Bronchial epithelial cell (primary cell): Measurements from ENCODE around the gene CKAP5. TPM values are rescaled to one million over a fixed set of nuclear protein-coding genes. Genes with fewer than 3 reads are reported as not detected.
A peak's percentile ranks its signal among the peaks of the same experiment; 100 is the strongest.

Experiments
- DNase-seq: peaks from one replicate; pipeline ENCODE4 v3.0.0-alpha.2; 2010; ENCODE audit warnings: low read depth
- FAIRE-seq: peaks from 2 replicates; lab custom pipeline; 2011; peaks lifted over from hg19 to GRCh38; lab: Jason Lieb, UNC
- H3K27me3 ChIP-seq: 2 replicates; pipeline ENCODE4 v1.5.1; 2011; ENCODE audit warnings: low read length; ENCODE audit not compliant: control insufficient read depth, insufficient read depth
- H3K36me3 ChIP-seq: 2 replicates; pipeline ENCODE4 v1.5.1; 2011; ENCODE audit warnings: low read length; ENCODE audit not compliant: control insufficient read depth, insufficient read depth
- H3K4me3 ChIP-seq: 2 replicates; pipeline ENCODE4 v1.5.1; 2011; ENCODE audit warnings: mild to moderate bottlenecking, low read depth, low read length, control low read depth
- total RNA-seq: library from RNA; depleted of rRNA; stranded (reverse); fragments of >200 nt; gene quantifications from 2 replicates; pipeline ENCODE4 v1.2.1, GENCODE V29; 2014
- TF ChIP-seq, protein P1 (sequence below): IDR thresholded peaks from 2 replicates; pipeline ENCODE4 v1.5.1; 2011; ENCODE audit warnings: mild to moderate bottlenecking, moderate library complexity, low read length, control low read depth, inconsistent platforms; ENCODE audit not compliant: insufficient read depth, severe bottlenecking

Gene CKAP5
- total RNA-seq, 1 donor from 2014 or later = 41.6 TPM

DNA sequence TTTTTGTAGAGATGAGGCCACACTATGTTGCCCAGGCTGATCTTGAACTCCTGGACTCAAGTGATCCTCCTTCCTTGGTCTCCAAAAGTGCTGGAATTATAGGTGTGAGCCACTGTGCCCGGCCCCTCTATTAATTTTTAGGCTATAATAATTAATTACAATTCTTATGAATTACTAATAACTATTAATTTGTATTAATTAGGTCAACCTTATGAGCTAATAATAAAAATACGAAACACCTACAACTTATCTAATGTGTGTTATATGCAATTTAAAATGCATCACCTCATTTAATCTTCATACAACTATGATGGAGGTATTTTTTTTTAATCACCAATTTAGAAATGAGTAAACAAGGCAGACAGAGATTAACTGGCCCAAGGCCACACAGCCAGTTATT is 46.0 kb upstream of the CKAP5 start:
- Histone ChIP-seq H3K27me3 (no peaks in the 10 kb centered on the region), H3K36me3 (peaks cover 1% of the 10 kb centered on the region), H3K4me3 (no peak overlapping the region)
- DNase-seq (no peak), FAIRE-seq (no peak)
- TF ChIP-seq, protein P1, sequence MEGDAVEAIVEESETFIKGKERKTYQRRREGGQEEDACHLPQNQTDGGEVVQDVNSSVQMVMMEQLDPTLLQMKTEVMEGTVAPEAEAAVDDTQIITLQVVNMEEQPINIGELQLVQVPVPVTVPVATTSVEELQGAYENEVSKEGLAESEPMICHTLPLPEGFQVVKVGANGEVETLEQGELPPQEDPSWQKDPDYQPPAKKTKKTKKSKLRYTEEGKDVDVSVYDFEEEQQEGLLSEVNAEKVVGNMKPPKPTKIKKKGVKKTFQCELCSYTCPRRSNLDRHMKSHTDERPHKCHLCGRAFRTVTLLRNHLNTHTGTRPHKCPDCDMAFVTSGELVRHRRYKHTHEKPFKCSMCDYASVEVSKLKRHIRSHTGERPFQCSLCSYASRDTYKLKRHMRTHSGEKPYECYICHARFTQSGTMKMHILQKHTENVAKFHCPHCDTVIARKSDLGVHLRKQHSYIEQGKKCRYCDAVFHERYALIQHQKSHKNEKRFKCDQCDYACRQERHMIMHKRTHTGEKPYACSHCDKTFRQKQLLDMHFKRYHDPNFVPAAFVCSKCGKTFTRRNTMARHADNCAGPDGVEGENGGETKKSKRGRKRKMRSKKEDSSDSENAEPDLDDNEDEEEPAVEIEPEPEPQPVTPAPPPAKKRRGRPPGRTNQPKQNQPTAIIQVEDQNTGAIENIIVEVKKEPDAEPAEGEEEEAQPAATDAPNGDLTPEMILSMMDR = no peak

DNA sequence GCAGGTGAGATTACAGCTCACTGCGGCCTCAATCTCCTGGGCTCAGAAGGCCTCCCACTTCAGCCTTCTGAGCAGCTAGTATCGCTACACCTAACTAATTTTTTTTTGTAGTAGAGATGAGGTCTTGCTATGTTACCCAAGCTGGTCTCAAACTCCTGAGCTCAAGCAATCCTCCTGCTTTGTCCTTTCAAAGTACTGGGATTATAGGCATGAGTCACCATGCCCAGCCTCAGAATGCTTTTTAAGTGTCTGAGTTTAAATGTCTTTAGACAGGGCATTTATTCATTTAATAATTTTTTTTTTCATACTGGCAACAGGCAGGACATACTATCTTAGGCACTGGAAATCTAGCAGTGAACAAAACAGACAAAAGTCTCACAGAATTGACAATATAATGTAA is 44.6 kb upstream of the CKAP5 start:
- FAIRE-seq = no peak
- TF ChIP-seq, protein P1 = no peak
- DNase-seq = peak; percentile 10
- peaks cover 1% of the 10 kb centered on the region for H3K36me3 ChIP-seq
- H3K4me3 ChIP-seq = no peak overlapping the region
- no peaks in the 10 kb centered on the region for H3K27me3 ChIP-seq

DNA sequence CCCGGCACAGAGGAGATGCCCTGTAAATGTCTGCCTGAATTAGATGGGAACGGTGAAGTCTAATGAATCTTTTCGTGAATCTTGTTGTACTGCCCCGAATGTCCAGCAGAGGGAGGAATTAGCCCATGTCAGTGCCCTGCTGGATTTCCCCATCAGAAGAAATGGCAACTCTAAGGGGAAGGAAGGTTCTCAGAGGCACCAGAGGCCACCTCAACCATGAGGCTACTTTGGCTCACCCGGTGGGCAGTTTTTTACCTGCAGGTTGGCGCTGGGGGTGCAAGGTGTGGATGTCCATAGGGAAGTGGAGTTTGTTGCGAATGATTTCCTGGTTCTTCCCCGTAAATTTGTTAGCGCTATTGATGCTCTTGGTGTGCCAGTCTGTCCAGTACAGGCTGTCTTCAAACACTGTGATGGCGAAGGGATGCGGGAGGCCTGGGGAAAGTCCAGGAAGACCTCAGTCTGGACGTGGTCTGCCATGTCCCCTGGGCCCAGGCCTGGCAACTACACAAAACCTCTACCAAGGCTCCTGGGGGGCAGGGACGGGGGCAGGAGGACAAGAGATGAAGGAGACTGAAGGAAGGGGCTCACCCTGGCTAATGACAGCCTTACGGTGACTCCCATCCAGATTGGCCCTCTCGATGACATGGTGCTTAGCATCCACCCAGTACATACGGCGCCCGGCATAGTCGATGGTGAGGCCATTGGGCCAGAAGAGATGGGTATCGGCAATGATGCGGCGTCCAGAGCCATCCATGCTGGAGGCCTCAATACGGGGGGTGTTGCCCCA is 43.8 kb upstream of the CKAP5 start:
- no peak overlapping the region for H3K4me3 ChIP-seq
- peak; percentile 64 for DNase-seq
- H3K36me3 ChIP-seq = peaks cover 1% of the 10 kb centered on the region
- no peaks in the 10 kb centered on the region for H3K27me3 ChIP-seq
- peak; percentile 7 for FAIRE-seq
- TF ChIP-seq, protein P1 = peak; percentile 83

DNA sequence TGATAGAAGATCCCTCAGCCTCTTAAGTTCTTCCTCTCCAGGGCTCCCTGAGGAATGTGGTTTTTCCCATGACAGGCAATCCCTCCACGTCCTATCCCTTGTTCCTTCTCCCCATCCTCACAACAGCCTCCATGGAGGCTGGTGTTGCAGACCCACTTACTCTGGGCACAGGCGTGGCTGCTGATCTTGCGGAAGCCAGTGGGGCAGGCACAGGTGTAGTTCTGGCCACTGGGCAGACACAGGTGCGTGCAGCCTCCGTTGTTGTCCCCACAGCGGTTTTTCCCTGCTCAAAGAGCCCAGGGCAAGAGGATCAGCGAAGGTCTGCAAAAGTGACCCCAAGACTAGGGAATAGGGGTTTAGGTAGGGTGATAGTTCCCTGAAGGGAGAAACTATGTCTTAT is 43.2 kb upstream of the CKAP5 start:
- no peak for FAIRE-seq
- Histone ChIP-seq H3K36me3 (peaks cover 1% of the 10 kb centered on the region), H3K4me3 (no peak overlapping the region), H3K27me3 (no peaks in the 10 kb centered on the region)
- no peak for DNase-seq
- TF ChIP-seq, protein P1 = no peak

DNA sequence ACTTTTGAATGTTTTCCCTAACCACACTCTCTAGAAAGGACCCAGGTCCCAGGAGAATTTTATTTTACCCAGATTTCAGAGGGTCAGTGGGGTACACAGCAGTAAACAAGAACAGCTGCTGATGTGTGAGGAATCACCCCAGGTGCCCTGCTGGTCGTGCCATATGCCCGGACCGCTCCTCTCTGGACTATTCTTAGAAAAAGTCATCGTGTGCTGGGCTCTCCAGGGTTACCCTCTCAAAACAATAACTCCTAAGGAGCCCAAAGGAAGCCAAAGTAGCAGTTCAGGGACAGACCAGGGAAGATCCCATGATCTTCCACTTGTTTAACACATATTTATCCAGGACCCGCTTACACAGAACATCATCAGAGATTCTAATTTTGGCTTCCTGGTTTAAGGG is 42.6 kb upstream of the CKAP5 start:
- TF ChIP-seq, protein P1 = no peak
- H3K27me3 ChIP-seq = no peaks in the 10 kb centered on the region
- no peak for FAIRE-seq
- peaks cover 1% of the 10 kb centered on the region for H3K36me3 ChIP-seq
- DNase-seq = no peak
- H3K4me3 ChIP-seq = no peak overlapping the region

DNA sequence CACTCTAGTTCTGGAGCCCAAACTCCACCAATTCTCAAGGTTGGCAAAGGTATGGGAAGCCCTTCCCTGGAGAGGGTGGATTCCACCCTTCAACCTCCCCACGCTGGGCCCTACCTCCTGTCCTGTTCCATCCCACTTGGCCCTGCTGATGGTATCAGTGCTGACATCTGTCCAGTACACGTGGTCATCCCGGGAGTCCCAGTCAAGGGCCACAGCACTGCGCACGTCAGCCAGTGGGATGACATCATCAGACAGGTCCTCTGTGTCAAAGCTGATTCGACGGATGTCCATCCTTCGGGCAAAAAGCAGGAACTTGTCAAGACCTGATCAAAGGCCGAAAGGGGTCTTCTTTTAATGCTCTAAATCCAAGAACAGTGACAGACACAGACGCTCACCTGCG is 40.1 kb upstream of the CKAP5 start:
- FAIRE-seq (no peak), DNase-seq (no peak)
- no peak overlapping the region for H3K4me3 ChIP-seq

More for the DNA sequence above, 40.1 kb upstream of the CKAP5 start:
- TF ChIP-seq, protein P1 = no peak
- Histone ChIP-seq H3K27me3 (no peaks in the 10 kb centered on the region), H3K36me3 (peaks cover 1% of the 10 kb centered on the region)
